ENCODE results near the gene LCN15. TPM values are rescaled to one million over a fixed set of nuclear protein-coding genes. Genes with fewer than 3 reads are reported as not detected.

The LCN15 gene
- total RNA-seq, 1 experiment from 2014 or later = not detected

DNA sequence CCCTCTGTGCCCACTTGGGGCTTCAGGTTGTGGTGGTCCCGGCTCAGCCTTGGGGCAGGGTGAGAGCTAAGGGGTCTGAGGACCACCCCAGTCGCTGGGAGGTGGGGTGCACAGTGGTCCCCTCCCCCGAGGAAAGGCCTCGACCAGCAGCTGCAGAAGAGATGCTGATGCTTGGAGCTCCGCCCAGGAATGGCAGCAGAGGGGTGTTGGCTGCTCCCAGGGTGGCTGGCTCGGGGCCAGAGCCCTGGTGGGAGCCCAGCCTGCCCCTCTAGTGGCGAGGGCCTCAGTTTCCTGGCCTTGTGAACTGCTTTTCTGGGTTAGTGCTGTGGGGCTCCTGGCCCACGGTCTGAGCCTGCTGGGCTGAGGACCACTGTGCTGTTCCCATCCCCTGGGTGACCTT lies 50.8 kb downstream of the LCN15 start:
- DNase-seq = no peak
- Histone ChIP-seq H3K79me2 (ENCODE audit: low read depth) (peaks cover 10% of the 10 kb centered on the region; the same call in 1 of the 2 replicates), H3K9me2 (ENCODE audit: insufficient read depth) (no peaks in the 10 kb centered on the region), H3F3A (ENCODE audit: insufficient read depth, low read depth) (peaks cover 17% of the 10 kb centered on the region), H3K36me3 (ENCODE audit: low read depth) (no peaks in the 10 kb centered on the region), H2AFZ (no peak overlapping the region), H3K27ac (no peak overlapping the region), H3K9me3 (ENCODE audit: insufficient read depth, low read depth) (no peaks in the 10 kb centered on the region), H3K27me3 (ENCODE audit: insufficient read depth, low read depth) (no peaks in the 10 kb centered on the region), H4K20me1 (ENCODE audit: insufficient read depth) (no peaks in the 10 kb centered on the region), H3K4me3 (peak overlapping the region; percentile 68), H3K4me2 (peak overlapping the region; percentile 91), H3K4me1 (replicated peaks; ENCODE audit: insufficient read depth) (peaks cover 10% of the 10 kb centered on the region)
- no TSS peak for BruUV-seq (replicated peaks)
- POLR2A ChIA-PET (ENCODE audit: unreplicated experiment) = no interaction called here
- intact Hi-C loops (cut with micrococcal nuclease; ENCODE audit: unreplicated experiment) = no loop called here
- CTCF ChIA-PET = no interaction called here
- TF ChIP-seq, protein P1, sequence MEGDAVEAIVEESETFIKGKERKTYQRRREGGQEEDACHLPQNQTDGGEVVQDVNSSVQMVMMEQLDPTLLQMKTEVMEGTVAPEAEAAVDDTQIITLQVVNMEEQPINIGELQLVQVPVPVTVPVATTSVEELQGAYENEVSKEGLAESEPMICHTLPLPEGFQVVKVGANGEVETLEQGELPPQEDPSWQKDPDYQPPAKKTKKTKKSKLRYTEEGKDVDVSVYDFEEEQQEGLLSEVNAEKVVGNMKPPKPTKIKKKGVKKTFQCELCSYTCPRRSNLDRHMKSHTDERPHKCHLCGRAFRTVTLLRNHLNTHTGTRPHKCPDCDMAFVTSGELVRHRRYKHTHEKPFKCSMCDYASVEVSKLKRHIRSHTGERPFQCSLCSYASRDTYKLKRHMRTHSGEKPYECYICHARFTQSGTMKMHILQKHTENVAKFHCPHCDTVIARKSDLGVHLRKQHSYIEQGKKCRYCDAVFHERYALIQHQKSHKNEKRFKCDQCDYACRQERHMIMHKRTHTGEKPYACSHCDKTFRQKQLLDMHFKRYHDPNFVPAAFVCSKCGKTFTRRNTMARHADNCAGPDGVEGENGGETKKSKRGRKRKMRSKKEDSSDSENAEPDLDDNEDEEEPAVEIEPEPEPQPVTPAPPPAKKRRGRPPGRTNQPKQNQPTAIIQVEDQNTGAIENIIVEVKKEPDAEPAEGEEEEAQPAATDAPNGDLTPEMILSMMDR (conservative IDR thresholded peaks at IDR 0.05) = no peak
- TF ChIP-seq EZH2 (IDR thresholded peaks at IDR 0.05; ENCODE audit: low read depth) = no peak

DNA sequence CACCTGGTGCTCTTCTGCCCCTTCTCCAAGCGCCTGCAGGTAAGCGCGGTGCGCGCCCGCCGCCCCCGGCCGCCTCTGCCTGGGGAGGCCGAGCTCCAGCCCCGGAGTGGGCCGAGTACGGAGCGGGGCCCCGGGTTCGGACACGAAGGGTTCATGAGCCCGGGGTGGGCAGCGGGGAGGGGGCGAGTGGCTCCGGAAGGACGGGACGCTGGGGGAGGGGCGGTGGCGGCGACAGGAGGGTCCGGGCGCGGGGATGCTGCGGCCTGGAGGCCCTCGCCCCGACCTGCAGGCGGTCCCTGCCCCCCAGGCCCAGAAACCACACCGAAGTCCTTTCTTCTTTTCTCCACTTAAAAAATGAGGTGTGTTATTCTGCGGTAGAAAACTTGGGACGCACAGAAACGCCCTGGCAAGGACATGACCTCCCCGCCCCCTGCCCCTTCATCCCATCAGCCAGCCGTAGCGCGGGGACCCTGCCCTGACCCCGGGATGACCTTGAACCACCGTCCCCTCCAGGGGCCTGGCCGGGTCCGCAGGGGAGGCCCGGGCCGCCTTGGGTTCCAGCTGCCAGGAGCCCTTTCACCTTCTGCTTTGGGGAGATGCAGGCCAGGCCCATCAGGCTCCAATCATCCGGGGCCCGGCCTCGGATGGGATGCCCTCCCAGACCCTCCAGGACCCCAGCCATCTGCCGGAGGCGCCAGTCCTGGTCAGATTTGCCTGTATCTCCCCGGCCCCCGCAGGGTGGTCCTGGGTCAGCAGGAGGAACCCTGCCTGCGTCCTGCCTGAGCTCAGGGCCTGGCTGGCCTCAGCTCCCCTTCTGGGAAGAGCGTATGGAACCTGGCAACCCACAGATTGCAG lies 51.4 kb downstream of the LCN15 start:
- CTCF ChIA-PET = interaction anchor here (0.7 kb wide), 1 partner anchor 357 kb away, joined by 7 read pairs; no protein-coding TSS in a partner anchor

More for the DNA sequence above, 51.4 kb downstream of the LCN15 start:
- TSS peak; percentile 23 for BruUV-seq (replicated peaks)
- Histone ChIP-seq H2AFZ (peak overlapping the region; percentile 77; the same call in 1 of the 2 replicates), H3K27ac (no peak overlapping the region), H3K4me2 (peak overlapping the region; percentile 91), H3K4me1 (replicated peaks; ENCODE audit: insufficient read depth) (peaks cover 10% of the 10 kb centered on the region), H3K9me3 (ENCODE audit: insufficient read depth, low read depth) (no peaks in the 10 kb centered on the region), H3F3A (ENCODE audit: insufficient read depth, low read depth) (peaks cover 17% of the 10 kb centered on the region), H3K4me3 (peak overlapping the region; percentile 68), H3K27me3 (ENCODE audit: insufficient read depth, low read depth) (no peaks in the 10 kb centered on the region), H3K36me3 (ENCODE audit: low read depth) (no peaks in the 10 kb centered on the region), H3K9me2 (ENCODE audit: insufficient read depth) (no peaks in the 10 kb centered on the region), H3K79me2 (ENCODE audit: low read depth) (peaks cover 10% of the 10 kb centered on the region; the same call in 1 of the 2 replicates), H4K20me1 (ENCODE audit: insufficient read depth) (no peaks in the 10 kb centered on the region)
- POLR2A ChIA-PET (ENCODE audit: unreplicated experiment) = no interaction called here
- TF ChIP-seq, protein P1 (conservative IDR thresholded peaks at IDR 0.05) = no peak
- no peak for TF ChIP-seq EZH2 (IDR thresholded peaks at IDR 0.05; ENCODE audit: low read depth)
- no peak for DNase-seq
- intact Hi-C loops (cut with micrococcal nuclease; ENCODE audit: unreplicated experiment) = no loop called here
